DMS114 treated with DMSO at 0.1 percent for 48 hours (cell line): ENCODE results near the gene ZNF620.
"Not testable (repeated sequence)": the region's sequence is repeated elsewhere in the genome, so short reads cannot be mapped to it uniquely, and the experiment has no call there.

Experiments used
- DNase-seq: peaks from one replicate; lab custom pipeline; 2025; ENCODE audit not compliant: unreplicated experiment; lab: John Stamatoyannopoulos, UW

ZNF620 gene

GRCh38 chr3:40499952-40500351, 5.9 kb upstream of the ZNF620 start:
- DNase-seq, result no peak

GRCh38 chr3:40502034-40502433, 3.8 kb upstream of the ZNF620 start:
- no peak for DNase-seq

DNA sequence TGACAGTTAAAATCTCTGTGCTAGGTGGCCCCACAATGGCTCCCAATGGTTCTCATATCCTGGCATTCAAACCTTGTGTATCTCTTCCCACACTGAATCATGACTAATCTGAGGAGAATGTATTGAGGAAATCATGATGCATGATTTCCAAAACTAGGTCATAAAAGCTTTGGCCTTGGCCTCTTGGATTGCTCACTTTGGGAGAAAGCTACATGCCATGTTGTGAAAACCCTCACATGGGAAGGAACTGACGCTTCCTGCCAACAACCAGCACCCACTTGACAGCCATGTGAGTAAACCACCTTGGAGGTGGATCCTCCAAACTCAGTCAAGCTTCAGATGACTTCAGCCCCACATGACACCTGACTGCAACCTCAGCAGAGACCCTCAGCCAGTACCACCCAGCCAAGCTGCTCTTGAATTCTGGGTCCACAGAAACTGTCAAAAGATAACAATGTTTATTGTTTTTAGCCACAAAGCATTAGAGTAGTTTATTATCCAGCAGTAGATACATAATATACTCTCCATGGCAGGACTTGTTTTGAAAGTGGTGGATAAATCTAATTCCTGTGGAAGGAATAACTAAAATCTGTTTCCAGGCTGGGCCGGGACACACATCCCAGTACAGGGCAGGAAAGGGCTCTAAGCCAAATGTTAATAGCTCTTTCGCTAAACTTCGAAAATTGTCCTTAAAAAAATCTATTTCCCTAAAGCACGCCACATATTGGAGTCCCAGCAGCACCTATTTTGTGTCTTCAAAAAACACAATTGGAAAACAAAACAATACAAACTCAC, 1.0 kb upstream of the ZNF620 start:
- no peak for DNase-seq

- no peak for DNase-seq
Measured at GRCh38 chr3:40511031-40511718, 5.3 kb downstream of the ZNF620 start.

DNA sequence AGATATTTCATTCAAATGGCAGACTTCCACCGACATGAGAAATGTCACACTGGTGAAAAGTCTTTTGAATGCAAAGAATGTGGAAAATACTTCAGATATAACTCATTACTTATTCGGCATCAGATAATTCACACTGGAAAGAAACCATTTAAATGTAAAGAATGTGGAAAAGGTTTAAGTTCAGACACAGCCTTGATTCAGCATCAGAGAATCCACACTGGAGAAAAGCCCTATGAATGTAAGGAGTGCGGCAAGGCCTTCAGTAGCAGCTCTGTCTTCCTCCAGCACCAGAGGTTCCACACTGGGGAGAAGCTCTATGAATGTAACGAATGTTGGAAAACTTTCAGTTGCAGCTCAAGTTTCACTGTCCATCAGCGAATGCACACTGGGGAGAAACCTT, 10.4 kb downstream of the ZNF620 start:
- DNase-seq, result no peak

GRCh38 chr3:40518067-40518466, 12.2 kb downstream of the ZNF620 start:
- no peak for DNase-seq

DNA sequence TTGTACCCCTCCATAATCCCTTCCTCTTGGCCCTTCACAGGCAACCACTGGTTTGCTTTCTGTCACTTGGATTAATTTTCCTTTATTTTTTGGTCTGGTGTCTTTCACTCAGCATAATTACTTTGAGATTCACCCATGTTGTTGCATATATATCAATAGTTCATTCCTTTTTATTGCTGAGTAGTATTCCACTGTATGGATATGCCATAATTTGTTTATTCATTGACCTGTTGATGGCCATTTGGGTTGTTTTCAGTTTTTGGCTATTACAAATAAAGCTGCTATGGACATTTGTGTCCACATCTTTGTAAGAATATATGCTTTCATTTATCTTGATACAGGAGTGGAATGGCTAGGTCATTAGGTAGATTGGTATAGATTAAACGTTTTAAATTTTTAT, 13.0 kb downstream of the ZNF620 start:
- no peak for DNase-seq

DNA sequence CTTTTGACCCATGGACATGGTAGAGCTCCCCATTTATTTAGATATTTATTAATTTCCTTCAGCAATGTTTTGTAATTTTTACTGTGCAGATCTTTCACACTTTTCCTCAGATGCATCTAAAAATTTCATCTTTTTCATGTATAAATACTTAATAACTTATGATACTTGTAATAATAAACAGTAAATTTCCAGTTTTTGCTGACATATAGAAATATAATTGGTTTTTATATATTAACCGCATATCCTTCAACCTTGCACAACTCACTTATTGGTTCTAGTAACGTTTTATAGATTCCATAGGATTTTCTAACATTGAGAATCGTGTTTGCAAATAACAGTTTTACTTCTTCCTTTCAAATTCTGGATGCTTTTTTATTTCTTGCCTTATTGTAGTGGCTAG, 15.4 kb downstream of the ZNF620 start:
- no peak for DNase-seq

DNA sequence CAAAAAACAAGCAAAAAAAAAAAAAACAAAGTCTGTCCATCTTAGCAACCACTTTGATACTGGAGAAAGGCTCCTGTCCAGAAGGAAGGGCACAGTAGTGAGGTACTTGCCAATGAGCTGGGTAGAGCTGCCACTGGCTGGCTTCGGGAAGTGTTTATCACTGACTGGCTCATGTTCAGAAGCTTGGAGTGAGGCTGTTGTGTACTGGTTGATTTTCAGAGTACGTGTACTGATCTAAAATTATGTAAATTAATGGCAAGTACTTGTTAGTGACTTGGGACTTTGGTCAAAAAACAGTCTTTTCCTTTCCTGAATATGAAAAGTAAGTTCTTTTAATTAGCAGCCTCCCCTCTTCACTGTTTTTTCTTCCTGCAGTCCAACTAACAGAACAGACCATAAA, 17.9 kb downstream of the ZNF620 start:
- no peak for DNase-seq

DNA sequence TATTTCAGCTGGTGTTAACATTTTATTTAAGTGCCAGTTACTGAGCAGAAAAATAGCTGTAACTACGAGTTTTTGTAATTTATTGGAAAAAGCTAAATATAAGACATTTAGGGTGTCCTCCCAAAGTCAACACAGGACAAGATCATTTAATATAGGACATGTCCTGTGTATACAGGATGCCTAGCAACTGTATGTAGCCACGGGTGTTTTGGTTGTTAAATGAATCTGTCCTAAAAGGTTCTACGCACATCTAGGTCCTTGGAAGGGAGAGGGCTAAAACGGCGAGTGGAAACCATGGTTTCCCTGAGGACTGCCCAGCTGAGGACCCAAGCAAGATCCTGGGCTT, 18.4 kb downstream of the ZNF620 start:
- DNase-seq, result no peak

DNA sequence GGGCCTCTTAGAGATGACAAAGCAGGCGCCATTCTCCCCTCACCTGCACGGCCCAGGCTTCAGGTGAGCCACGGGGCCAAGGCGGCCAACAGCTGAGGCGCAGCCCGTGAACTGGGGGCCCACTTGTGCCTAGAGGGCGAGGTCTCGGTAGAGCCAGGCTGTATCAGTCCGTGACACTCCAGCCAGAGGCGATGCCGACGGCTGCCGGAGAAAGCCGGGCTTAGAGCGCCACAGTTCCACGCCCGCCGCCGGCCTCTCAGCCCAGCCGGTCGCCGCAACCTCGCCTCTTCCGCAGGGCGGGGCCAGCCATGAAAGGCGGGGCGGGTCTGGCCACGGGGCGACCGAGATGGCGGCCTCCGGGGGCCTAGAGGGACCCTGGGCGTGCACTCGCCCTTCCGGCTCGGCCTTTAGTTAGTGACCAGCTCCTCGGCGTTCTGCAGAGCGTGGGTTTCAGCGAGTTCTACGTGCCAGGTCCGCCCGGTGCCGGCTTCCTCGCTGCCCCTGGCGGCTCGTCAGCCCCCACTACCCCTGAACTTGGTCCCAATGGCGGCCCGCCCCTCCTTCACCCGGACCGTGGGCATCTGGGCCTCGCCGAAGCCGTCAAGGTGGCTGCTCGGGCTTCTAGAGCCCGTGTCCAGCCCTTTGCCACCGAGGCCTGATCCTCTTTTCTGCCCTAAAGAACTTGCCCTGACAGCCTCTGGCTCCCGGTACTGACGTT, 18.9 kb downstream of the ZNF620 start, which contains the start of gene ZNF621:
ZNF621 (plus strand) TSS at position 393 of the 718 bp plus-strand sequence. CDS start 881 bp downstream, outside the sequence.
- DNase-seq, result peak; percentile 52

- DNase-seq, result no peak
Measured at GRCh38 chr3:40528426-40528825, 22.6 kb downstream of the ZNF620 start.

DNA sequence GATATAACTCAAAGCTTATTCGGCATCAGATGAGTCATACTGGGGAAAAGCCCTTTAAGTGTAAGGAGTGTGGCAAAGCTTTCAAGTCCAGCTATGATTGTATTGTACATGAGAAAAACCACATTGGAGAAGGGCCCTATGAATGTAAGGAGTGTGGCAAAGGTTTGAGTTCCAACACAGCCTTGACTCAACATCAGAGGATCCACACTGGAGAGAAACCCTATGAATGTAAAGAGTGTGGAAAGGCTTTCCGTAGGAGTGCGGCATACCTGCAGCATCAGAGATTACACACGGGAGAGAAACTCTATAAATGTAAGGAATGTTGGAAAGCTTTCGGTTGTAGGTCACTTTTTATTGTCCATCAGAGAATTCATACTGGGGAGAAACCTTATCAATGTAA, 26.4 kb downstream of the ZNF620 start:
- DNase-seq, result no peak

DNA sequence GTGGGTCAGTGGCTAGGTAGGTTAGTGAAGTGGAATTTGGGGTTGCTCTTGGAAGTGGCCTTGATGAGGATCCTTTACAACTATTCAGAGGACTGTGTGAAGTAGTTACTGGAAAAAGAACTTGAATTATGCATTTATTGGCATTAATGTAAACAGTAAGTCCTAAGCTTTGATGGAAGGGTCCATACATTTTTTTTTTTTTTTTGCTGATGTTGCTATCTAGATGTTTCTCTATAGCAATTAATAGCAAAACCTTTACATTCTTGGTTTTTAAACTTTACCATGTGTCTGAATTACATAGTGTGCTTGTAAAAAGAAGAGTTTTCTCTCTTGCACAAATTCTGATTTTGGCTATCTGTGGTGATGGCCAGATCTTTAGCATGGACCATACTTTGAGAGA, 28.4 kb downstream of the ZNF620 start:
- no peak for DNase-seq

DNA sequence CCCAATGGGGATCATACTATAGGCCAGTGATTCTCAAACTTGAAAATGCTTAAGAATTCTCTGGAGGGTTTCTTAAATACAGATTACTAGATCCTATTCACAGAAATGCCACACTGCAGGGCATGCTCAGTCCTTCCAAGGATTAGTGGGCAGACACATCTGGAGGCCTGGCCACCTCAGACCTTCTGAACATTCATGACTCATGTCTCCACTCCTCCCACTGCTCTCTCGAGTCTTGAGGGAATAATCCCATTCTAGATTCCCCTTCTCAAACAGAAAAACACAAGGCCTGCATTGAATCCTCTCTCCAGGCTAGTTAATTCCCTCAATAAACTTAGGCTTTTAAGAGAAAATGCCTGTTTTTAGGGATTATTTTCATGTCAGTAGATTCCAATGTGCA, 41.0 kb downstream of the ZNF620 start:
- no peak for DNase-seq

DNA sequence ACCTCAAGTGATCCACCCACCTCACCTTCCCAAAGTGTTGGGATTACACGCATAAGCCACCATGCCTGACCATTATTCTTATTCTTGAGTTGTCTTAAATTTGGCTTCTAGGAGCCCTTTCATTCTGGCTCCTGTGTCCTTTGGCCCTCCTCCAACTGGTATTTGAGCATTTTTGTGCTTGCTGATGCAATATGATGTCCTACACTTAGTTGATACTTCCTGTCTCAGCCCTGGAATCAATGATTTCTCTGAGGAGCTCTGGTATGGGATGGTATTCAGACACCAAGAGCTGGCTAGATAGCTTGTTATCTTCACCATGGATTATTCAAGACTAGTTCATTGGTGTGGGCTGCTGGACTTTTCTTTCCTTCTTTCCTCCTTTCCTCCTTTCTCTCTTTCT, 44.3 kb downstream of the ZNF620 start:
- no peak for DNase-seq

DNA sequence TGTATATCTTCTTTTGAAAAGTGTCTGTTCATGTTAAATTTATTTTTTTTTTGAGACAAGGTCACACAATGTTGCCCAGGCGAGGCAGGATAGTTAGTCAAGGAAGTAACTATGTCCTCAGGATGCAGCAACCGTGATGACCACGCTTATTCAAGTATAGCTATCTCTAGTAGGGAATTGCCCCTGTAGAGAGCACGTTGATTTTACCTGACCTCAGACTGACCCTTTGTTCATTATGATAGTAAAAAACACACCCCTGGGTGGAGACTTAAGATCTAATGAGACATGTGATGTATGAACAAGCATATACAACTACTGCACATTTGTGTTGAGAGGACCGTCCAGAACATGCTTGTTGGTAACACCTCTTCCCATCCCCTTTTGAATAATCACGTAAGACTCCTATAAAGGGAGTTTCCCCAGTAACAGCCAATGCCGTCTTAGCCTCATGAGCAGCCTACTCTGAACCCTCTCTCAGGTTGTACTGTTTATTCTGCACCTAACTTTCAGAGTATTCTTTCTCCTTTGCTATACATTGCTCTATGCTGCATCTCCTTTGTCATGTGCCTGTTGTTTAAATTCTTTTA, 51.8 kb downstream of the ZNF620 start:
- no peak for DNase-seq

DNA sequence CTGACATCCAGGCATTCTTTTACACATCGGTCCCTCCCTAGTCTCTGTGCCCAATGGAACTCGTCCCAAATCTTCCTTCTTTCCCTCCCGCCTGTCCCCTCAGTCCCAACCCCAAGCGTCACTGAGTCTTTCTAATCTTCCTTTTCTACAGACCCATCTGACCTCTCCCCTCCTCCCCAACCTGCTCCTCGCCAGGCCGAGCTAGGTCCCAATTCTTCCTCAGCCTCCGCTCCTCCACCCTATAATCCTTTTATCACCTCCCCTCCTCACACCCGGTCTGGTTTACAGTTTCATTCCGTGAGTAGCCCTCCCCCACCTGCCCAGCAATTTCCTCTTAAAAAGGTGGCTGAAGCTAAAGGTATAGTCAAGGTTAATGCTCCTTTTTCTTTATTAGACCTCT, 56.6 kb downstream of the ZNF620 start:
- not testable (repeated sequence) for DNase-seq

DNA sequence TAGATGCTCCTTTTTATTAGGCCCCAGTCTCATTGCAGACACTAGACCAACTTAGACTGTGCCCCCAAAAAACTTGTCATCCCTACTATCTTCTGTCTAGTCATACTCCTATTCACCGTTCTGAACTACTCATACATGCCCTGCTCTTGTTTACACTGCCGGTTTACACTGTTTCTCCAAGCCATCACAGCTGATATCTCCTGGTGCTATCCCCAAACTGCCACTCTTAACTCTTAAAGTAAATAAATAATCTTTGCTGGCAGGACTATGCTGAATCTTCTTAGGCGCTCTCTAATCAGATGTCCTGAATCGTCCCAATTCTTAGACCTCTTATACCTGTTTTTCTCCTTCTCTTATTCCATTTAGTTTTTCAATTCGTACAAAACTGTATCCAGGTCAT, 59.8 kb downstream of the ZNF620 start:
- not testable (repeated sequence) for DNase-seq

DNA sequence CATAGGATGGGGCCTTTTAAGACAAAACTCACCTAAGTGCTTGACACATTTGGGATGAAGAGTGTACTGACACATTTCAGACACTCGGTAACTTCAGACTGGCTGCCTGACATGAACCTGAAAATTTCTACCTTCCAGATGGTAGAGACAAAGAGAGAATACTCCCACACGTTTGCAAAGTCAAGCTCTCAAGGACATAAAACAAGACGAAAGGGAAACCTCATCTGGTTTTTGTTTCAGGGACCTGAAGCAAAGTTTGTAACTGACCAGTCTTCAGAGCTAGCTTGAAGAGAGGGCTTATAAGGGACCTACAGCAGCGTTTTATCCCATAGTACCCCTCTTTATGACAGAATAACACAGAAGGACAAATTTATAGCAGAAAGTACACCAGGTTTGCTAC, 60.9 kb downstream of the ZNF620 start:
- no peak for DNase-seq
